Measurements from ENCODE around the gene CEP78. TPM values are rescaled to one million over a fixed set of nuclear protein-coding genes. Genes with fewer than 3 reads are reported as not detected.

CEP78 gene
- total RNA-seq, 1 donor from 2014 or later = 9.3 TPM

- H3K4me1 ChIP-seq = peaks cover 29% of the 10 kb centered on the region
- H3K4me3 ChIP-seq = no peak overlapping the region
- no peaks in the 10 kb centered on the region for H3K36me3 ChIP-seq
- no peak overlapping the region for H3K27ac ChIP-seq
- TF ChIP-seq POLR2AphosphoS5 (IDR thresholded peaks at IDR 0.05; ENCODE audit: insufficient read depth in 1 of 2, low read depth in 1 of 2) (no peak), CTCF (IDR thresholded peaks at IDR 0.05) (no peak), POLR2A (IDR thresholded peaks at IDR 0.05) (no peak)
- no peaks in the 10 kb centered on the region for H3K27me3 ChIP-seq
- DNase-seq (ENCODE audit: extremely low spot score in 2 of 2) = peak in 1 of 2 donors; percentile 85
- intact Hi-C loops (cut with DNase I) = no loop called here
- H3K9me3 ChIP-seq = no peaks in the 10 kb centered on the region
These were observed 59.3 kb downstream of the CEP78 start for GRCh38 chr9:78295177-78295575.

- intact Hi-C loops (cut with DNase I) = no loop called here
- TF ChIP-seq POLR2A (IDR thresholded peaks at IDR 0.05) (no peak), CTCF (IDR thresholded peaks at IDR 0.05) (no peak)
- H3K27me3 ChIP-seq = no peaks in the 10 kb centered on the region
- H3K9me3 ChIP-seq = no peaks in the 10 kb centered on the region
- H3K27ac ChIP-seq = no peak overlapping the region
- peak in 1 of 2 donors; percentile 2 for DNase-seq (ENCODE audit: extremely low spot score in 2 of 2)
- no peaks in the 10 kb centered on the region for H3K36me3 ChIP-seq
- H3K4me1 ChIP-seq = peaks cover 29% of the 10 kb centered on the region
- peak overlapping the region; percentile 55 to 59 for H3K4me3 ChIP-seq
These were observed 59.9 kb downstream of the CEP78 start for GRCh38 chr9:78295731-78296130.

- Histone ChIP-seq H3K27ac (no peak overlapping the region), H3K4me3 (peak overlapping the region; percentile 55 to 59), H3K36me3 (no peaks in the 10 kb centered on the region), H3K4me1 (peaks cover 29% of the 10 kb centered on the region), H3K27me3 (no peaks in the 10 kb centered on the region), H3K9me3 (no peaks in the 10 kb centered on the region)
- intact Hi-C loops (cut with DNase I) = no loop called here
- TF ChIP-seq CTCF (IDR thresholded peaks at IDR 0.05) = no peak
- no peak for TF ChIP-seq POLR2AphosphoS5 (IDR thresholded peaks at IDR 0.05; ENCODE audit: insufficient read depth in 1 of 2, low read depth in 1 of 2)
- TF ChIP-seq POLR2A (IDR thresholded peaks at IDR 0.05) = no peak
- DNase-seq (ENCODE audit: extremely low spot score in 2 of 2) = peak in 1 of 2 donors; percentile 88
These were observed 60.5 kb downstream of the CEP78 start for GRCh38 chr9:78296201-78296892.

- intact Hi-C loops (cut with DNase I) = no loop called here
- no peaks in the 10 kb centered on the region for H3K9me3 ChIP-seq
- H3K36me3 ChIP-seq = no peaks in the 10 kb centered on the region
- H3K27ac ChIP-seq = no peak within 1 kb of the TSS
- peaks cover 29% of the 10 kb centered on the region for H3K4me1 ChIP-seq
- peak within 1 kb of the TSS; percentile 55 to 59 for H3K4me3 ChIP-seq
- TF ChIP-seq POLR2A (IDR thresholded peaks at IDR 0.05) (no peak), CTCF (IDR thresholded peaks at IDR 0.05) (peak in 1 of 3 experiments; percentile 18), POLR2AphosphoS5 (IDR thresholded peaks at IDR 0.05; ENCODE audit: insufficient read depth in 1 of 2, low read depth in 1 of 2) (peak; percentile 48 to 50)
- no peaks in the 10 kb centered on the region for H3K27me3 ChIP-seq
- peak in 1 of 2 donors; percentile 96 for DNase-seq (ENCODE audit: extremely low spot score in 2 of 2)
These were observed 61.2 kb downstream of the CEP78 start, which contains the start of gene PSAT1 for GRCh38 chr9:78296893-78297671. TSS of gene PSAT1 (plus strand) at chr9:78297125. CDS start at chr9:78297211, 86 bp downstream.

- Histone ChIP-seq H3K4me3 (peak overlapping the region; percentile 55 to 59), H3K9me3 (no peaks in the 10 kb centered on the region), H3K27me3 (no peaks in the 10 kb centered on the region), H3K4me1 (peaks cover 29% of the 10 kb centered on the region), H3K27ac (no peak overlapping the region), H3K36me3 (no peaks in the 10 kb centered on the region)
- intact Hi-C loops (cut with DNase I) = no loop called here
- no peak for TF ChIP-seq POLR2AphosphoS5 (IDR thresholded peaks at IDR 0.05; ENCODE audit: insufficient read depth in 1 of 2, low read depth in 1 of 2)
- TF ChIP-seq POLR2A (IDR thresholded peaks at IDR 0.05) = no peak
- no peak for TF ChIP-seq CTCF (IDR thresholded peaks at IDR 0.05)
- DNase-seq (ENCODE audit: extremely low spot score in 2 of 2) = no peak
These were observed 61.7 kb downstream of the CEP78 start for GRCh38 chr9:78297672-78297961.
